Neural cell (in vitro differentiated cells): ENCODE data around the gene VPS13D. TPM values are rescaled to one million over a fixed set of nuclear protein-coding genes. Genes with fewer than 3 reads are reported as not detected.

Experiments used
- H2AFZ ChIP-seq: fragments of 200-600, 300-800 bp; sonication (generic), shearing (Covaris generic); 2 replicates; pipeline ENCODE4 v1.6.0; 2014; ENCODE audit warnings: low read depth, mild to moderate bottlenecking, antibody characterized with exemption, low read length, moderate library complexity
- H3F3A ChIP-seq: fragments of 200-600 bp; shearing (Covaris generic); 2 replicates; pipeline ENCODE4 v1.6.1; 2016; ENCODE audit warnings: mild to moderate bottlenecking, moderate library complexity, mixed read lengths, antibody characterized with exemption, low read length; ENCODE audit not compliant: insufficient read depth, poor library complexity, severe bottlenecking
- H3K27ac ChIP-seq: fragments of 200-600, 300-800 bp; sonication (generic), shearing (Covaris generic); 2 replicates; pipeline ENCODE4 v1.5.1; 2014; ENCODE audit warnings: mild to moderate bottlenecking, low read length, moderate library complexity
- H3K27me3 ChIP-seq: fragments of 300-800, 200-600 bp; sonication (generic), shearing (Covaris generic); 2 replicates; pipeline ENCODE4 v1.6.0; 2014; ENCODE audit warnings: mild to moderate bottlenecking, low read depth, low read length, moderate library complexity; ENCODE audit not compliant: insufficient read depth
- H3K36me3 ChIP-seq: fragments of 300-800, 200-600 bp; sonication (generic), shearing (Covaris generic); 2 replicates; pipeline ENCODE4 v1.5.1; 2014; ENCODE audit warnings: mild to moderate bottlenecking, antibody characterized with exemption, low read length, moderate library complexity; ENCODE audit not compliant: insufficient read depth
- H3K4me2 ChIP-seq: fragments of 300-800, 200-600 bp; sonication (generic), shearing (Covaris generic); 2 replicates; pipeline ENCODE4 v1.6.0; 2014; ENCODE audit warnings: mild to moderate bottlenecking, low read length
- H3K4me3 ChIP-seq: fragments of 300-800, 200-600 bp; sonication (generic), shearing (Covaris generic); 2 replicates; pipeline ENCODE4 v1.5.1; 2014; ENCODE audit warnings: mild to moderate bottlenecking, low read length, moderate library complexity
- H3K79me2 ChIP-seq: fragments of 200-600 bp; shearing (Covaris generic); replicated peaks from 2 replicates; pipeline ENCODE4 v1.6.0; 2014; ENCODE audit warnings: mild to moderate bottlenecking, low read length, moderate library complexity; ENCODE audit not compliant: insufficient read depth
- H3K9ac ChIP-seq: fragments of 300-800, 200-600 bp; sonication (generic), shearing (Covaris generic); 2 replicates; pipeline ENCODE4 v1.6.1; 2016; ENCODE audit warnings: mild to moderate bottlenecking, low read length, mixed read lengths
- H3K9me2 ChIP-seq: fragments of 200-600 bp; shearing (Covaris generic); 2 replicates; pipeline ENCODE4 v1.6.1; 2016; ENCODE audit warnings: mild to moderate bottlenecking, low read length, mixed read lengths; ENCODE audit not compliant: insufficient read depth
- H3K9me3 ChIP-seq: fragments of 200-600, 300-800 bp; sonication (generic), shearing (Covaris generic); 2 replicates; pipeline ENCODE4 v1.6.1; 2016; ENCODE audit warnings: mild to moderate bottlenecking, mixed run types, low read length, moderate library complexity, mixed read lengths
- H4K20me1 ChIP-seq: fragments of 200-600 bp; shearing (Covaris generic); 2 replicates; pipeline ENCODE4 v1.6.1; 2016; ENCODE audit warnings: mild to moderate bottlenecking, mixed run types; ENCODE audit not compliant: insufficient read depth
- CTCF ChIP-seq: fragments of 450-650 bp; IDR thresholded peaks from 2 replicates; pipeline ENCODE4 v1.5.1; 2014; ENCODE audit warnings: antibody characterized with exemption, mild to moderate bottlenecking, moderate library complexity; ENCODE audit not compliant: poor library complexity, severe bottlenecking
- EP300 ChIP-seq: fragments of 450-650 bp; conservative IDR thresholded peaks from 2 replicates; pipeline ENCODE4 v1.6.1; 2014; ENCODE audit warnings: antibody characterized with exemption, mild to moderate bottlenecking, moderate library complexity; ENCODE audit not compliant: poor library complexity, severe bottlenecking
- EZH2 ChIP-seq: fragments of 200-600, 300-800 bp; shearing (Covaris generic), sonication (generic); IDR thresholded peaks from 2 replicates; pipeline ENCODE4 v1.6.1; 2014; ENCODE audit warnings: antibody characterized with exemption, low read length, borderline replicate concordance, mild to moderate bottlenecking; ENCODE audit not compliant: insufficient read depth, poor library complexity, severe bottlenecking
- MXI1 ChIP-seq: fragments of 450-650 bp; conservative IDR thresholded peaks from 2 replicates; pipeline ENCODE4 v1.6.1; 2014; ENCODE audit warnings: antibody characterized with exemption, mild to moderate bottlenecking; ENCODE audit not compliant: poor library complexity, severe bottlenecking
- POLR2AphosphoS5 ChIP-seq: IDR thresholded peaks from 2 replicates; pipeline ENCODE4 v1.6.1; 2012
- RAD21 ChIP-seq: fragments of 450-650 bp; conservative IDR thresholded peaks from 2 replicates; pipeline ENCODE4 v1.6.1; 2014; ENCODE audit warnings: antibody characterized with exemption, mild to moderate bottlenecking, moderate library complexity
- REST ChIP-seq: IDR thresholded peaks from 2 replicates; pipeline ENCODE4 v1.6.1; 2012; ENCODE audit warnings: borderline replicate concordance
- SMC3 ChIP-seq: fragments of 450-650 bp; conservative IDR thresholded peaks from 2 replicates; pipeline ENCODE4 v1.6.1; 2014; ENCODE audit warnings: antibody characterized with exemption, mild to moderate bottlenecking, moderate library complexity; ENCODE audit not compliant: poor library complexity
- TAF1 ChIP-seq: IDR thresholded peaks from 2 replicates; pipeline ENCODE4 v1.6.1; 2012; ENCODE audit warnings: low read depth
- polyA plus RNA-seq: library from polyadenylated mRNA; depleted of rRNA; stranded (reverse); fragments of >200 nt; gene quantifications from 2 replicates; pipeline ENCODE4 v1.2.3, GENCODE V29; 2014

Gene VPS13D
- polyA plus RNA-seq, 1 donor from 2014 or later = 24.5 TPM

- TF ChIP-seq MXI1 = no peak
- no peak for TF ChIP-seq RAD21
- TF ChIP-seq POLR2AphosphoS5 = no peak
- no peak for TF ChIP-seq SMC3
- TF ChIP-seq EP300 = no peak
- Histone ChIP-seq H3K4me3 (no peak overlapping the region), H3K9me3 (no peaks in the 10 kb centered on the region), H3K36me3 (peaks cover 12% of the 10 kb centered on the region), H2AFZ (no peak overlapping the region), H3K9ac (no peak overlapping the region), H3K9me2 (no peaks in the 10 kb centered on the region), H4K20me1 (no peaks in the 10 kb centered on the region), H3F3A (no peaks in the 10 kb centered on the region), H3K79me2 (no peaks in the 10 kb centered on the region), H3K27me3 (no peaks in the 10 kb centered on the region), H3K27ac (no peak overlapping the region), H3K4me2 (no peak overlapping the region)
Observed at GRCh38 chr1:12465126-12465525, 235.3 kb downstream of the VPS13D start.

- Histone ChIP-seq H3K4me3 (no peak overlapping the region), H4K20me1 (no peaks in the 10 kb centered on the region), H3K9ac (no peak overlapping the region), H3K79me2 (no peaks in the 10 kb centered on the region), H3K9me3 (no peaks in the 10 kb centered on the region), H3K4me2 (no peak overlapping the region), H3K9me2 (no peaks in the 10 kb centered on the region), H2AFZ (no peak overlapping the region), H3K27ac (no peak overlapping the region), H3K36me3 (peaks cover 7% of the 10 kb centered on the region), H3K27me3 (no peaks in the 10 kb centered on the region), H3F3A (no peaks in the 10 kb centered on the region)
- TF ChIP-seq RAD21 (no peak), EZH2 (no peak), REST (no peak), TAF1 (no peak), EP300 (no peak)
Observed at GRCh38 chr1:12466816-12467215, 237.0 kb downstream of the VPS13D start.

- H3K79me2 ChIP-seq = no peaks in the 10 kb centered on the region
- no peak overlapping the region for H3K27ac ChIP-seq
- no peaks in the 10 kb centered on the region for H3K9me2 ChIP-seq
Observed at GRCh38 chr1:12467570-12468286, 237.9 kb downstream of the VPS13D start.

More at GRCh38 chr1:12467570-12468286, 237.9 kb downstream of the VPS13D start:
- TF ChIP-seq TAF1 (no peak), POLR2AphosphoS5 (no peak), REST (no peak), RAD21 (no peak), MXI1 (no peak), SMC3 (no peak), EZH2 (no peak), CTCF (no peak), EP300 (no peak)
- H3F3A ChIP-seq = no peaks in the 10 kb centered on the region
- no peaks in the 10 kb centered on the region for H3K9me3 ChIP-seq
- no peak overlapping the region for H2AFZ ChIP-seq
- no peak overlapping the region for H3K4me3 ChIP-seq
- H3K36me3 ChIP-seq = peaks cover 7% of the 10 kb centered on the region
- no peaks in the 10 kb centered on the region for H3K27me3 ChIP-seq
- no peaks in the 10 kb centered on the region for H4K20me1 ChIP-seq
- H3K4me2 ChIP-seq = no peak overlapping the region
- H3K9ac ChIP-seq = no peak overlapping the region
